NB4 (cell line): ENCODE results near the gene OSM.

Experiments
- CTCF ChIP-seq: IDR thresholded peaks from one replicate; pipeline ENCODE4 v1.5.1; 2012; ENCODE audit warnings: low read depth, low read length
- MAX ChIP-seq: IDR thresholded peaks from 2 replicates; pipeline ENCODE4 v1.6.1; 2011; ENCODE audit warnings: low read depth, low read length
- POLR2A ChIP-seq: IDR thresholded peaks from 2 replicates; pipeline ENCODE4 v1.6.1; 2011; ENCODE audit warnings: mild to moderate bottlenecking; ENCODE audit not compliant: insufficient read length; ENCODE audit errors: extremely low read depth

- TF ChIP-seq CTCF (no peak), MAX (no peak), POLR2A (no peak)
Observed at GRCh38 chr22:30279932-30280331, 13.3 kb upstream of the OSM start.
